ENCODE measurements around the gene COBL.

DNA sequence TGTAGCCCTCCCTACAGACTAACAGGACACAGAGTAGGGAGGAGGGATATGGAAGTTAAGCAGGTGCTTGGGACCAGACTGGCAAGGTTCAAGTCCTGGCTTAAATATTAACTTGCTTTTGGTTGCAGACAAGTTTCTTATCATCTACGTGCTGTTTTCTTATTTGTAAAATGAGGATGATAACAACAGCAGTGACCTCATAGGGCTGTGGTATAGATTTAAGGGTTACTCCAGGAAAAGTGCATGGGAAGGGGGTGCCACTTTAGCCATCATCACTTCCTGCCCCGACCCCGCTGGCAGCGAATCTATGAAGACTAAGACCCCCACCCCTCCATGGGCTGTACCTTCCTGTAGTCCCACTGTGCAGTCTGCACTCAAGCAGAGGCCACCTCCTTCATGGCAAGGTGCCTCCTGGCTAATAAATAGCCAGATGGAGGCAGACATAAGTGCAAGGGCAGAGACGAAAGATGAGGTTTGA is 250.2 kb downstream of the COBL start:
- TF ChIP-seq, protein P1, sequence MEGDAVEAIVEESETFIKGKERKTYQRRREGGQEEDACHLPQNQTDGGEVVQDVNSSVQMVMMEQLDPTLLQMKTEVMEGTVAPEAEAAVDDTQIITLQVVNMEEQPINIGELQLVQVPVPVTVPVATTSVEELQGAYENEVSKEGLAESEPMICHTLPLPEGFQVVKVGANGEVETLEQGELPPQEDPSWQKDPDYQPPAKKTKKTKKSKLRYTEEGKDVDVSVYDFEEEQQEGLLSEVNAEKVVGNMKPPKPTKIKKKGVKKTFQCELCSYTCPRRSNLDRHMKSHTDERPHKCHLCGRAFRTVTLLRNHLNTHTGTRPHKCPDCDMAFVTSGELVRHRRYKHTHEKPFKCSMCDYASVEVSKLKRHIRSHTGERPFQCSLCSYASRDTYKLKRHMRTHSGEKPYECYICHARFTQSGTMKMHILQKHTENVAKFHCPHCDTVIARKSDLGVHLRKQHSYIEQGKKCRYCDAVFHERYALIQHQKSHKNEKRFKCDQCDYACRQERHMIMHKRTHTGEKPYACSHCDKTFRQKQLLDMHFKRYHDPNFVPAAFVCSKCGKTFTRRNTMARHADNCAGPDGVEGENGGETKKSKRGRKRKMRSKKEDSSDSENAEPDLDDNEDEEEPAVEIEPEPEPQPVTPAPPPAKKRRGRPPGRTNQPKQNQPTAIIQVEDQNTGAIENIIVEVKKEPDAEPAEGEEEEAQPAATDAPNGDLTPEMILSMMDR (IDR thresholded peaks at IDR 0.05), result no peak
- TF ChIP-seq POLR2AphosphoS5 (IDR thresholded peaks at IDR 0.05; ENCODE audit: low read depth, low read length), result no peak
- TF ChIP-seq, protein P2, sequence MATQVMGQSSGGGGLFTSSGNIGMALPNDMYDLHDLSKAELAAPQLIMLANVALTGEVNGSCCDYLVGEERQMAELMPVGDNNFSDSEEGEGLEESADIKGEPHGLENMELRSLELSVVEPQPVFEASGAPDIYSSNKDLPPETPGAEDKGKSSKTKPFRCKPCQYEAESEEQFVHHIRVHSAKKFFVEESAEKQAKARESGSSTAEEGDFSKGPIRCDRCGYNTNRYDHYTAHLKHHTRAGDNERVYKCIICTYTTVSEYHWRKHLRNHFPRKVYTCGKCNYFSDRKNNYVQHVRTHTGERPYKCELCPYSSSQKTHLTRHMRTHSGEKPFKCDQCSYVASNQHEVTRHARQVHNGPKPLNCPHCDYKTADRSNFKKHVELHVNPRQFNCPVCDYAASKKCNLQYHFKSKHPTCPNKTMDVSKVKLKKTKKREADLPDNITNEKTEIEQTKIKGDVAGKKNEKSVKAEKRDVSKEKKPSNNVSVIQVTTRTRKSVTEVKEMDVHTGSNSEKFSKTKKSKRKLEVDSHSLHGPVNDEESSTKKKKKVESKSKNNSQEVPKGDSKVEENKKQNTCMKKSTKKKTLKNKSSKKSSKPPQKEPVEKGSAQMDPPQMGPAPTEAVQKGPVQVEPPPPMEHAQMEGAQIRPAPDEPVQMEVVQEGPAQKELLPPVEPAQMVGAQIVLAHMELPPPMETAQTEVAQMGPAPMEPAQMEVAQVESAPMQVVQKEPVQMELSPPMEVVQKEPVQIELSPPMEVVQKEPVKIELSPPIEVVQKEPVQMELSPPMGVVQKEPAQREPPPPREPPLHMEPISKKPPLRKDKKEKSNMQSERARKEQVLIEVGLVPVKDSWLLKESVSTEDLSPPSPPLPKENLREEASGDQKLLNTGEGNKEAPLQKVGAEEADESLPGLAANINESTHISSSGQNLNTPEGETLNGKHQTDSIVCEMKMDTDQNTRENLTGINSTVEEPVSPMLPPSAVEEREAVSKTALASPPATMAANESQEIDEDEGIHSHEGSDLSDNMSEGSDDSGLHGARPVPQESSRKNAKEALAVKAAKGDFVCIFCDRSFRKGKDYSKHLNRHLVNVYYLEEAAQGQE (IDR thresholded peaks at IDR 0.05; ENCODE audit: insufficient read depth in 1 of 2, low read depth in 2 of 2, low read length in 1 of 2), result no peak
